Dendritic cell treated with granulocyte-macrophage colony-stimulating factor and Interleukin-4, amounts not matched to agents 40 ng/mL and 50 ng/mL, for 4 days (primary cell): Measurements from ENCODE around the gene C1RL.

Source experiments
- H3K27ac Mint-ChIP-seq: one replicate; pipeline ENCODE4 v1.8.0; 2022; ENCODE audit warnings: mild to moderate bottlenecking, mixed read lengths
- H3K27me3 Mint-ChIP-seq: one replicate; pipeline ENCODE4 v1.8.0; 2022; ENCODE audit warnings: mild to moderate bottlenecking, mixed read lengths
- H3K36me3 Mint-ChIP-seq: one replicate; pipeline ENCODE4 v1.8.0; 2022; ENCODE audit warnings: low read depth, mixed read lengths
- H3K4me1 Mint-ChIP-seq: one replicate; pipeline ENCODE4 v1.8.0; 2022; ENCODE audit warnings: low read depth, mixed read lengths
- H3K4me3 Mint-ChIP-seq: one replicate; pipeline ENCODE4 v1.8.0; 2022; ENCODE audit warnings: mild to moderate bottlenecking, moderate library complexity, mixed read lengths
- H3K9me3 Mint-ChIP-seq: one replicate; pipeline ENCODE4 v1.8.0; 2022; ENCODE audit warnings: mixed read lengths
- intact Hi-C: fragments of 100-400 bp; cut with micrococcal nuclease; formaldehyde crosslinking; loops from one replicate; pipeline ENCODE4 v1.15.0; 2022

C1RL gene

DNA sequence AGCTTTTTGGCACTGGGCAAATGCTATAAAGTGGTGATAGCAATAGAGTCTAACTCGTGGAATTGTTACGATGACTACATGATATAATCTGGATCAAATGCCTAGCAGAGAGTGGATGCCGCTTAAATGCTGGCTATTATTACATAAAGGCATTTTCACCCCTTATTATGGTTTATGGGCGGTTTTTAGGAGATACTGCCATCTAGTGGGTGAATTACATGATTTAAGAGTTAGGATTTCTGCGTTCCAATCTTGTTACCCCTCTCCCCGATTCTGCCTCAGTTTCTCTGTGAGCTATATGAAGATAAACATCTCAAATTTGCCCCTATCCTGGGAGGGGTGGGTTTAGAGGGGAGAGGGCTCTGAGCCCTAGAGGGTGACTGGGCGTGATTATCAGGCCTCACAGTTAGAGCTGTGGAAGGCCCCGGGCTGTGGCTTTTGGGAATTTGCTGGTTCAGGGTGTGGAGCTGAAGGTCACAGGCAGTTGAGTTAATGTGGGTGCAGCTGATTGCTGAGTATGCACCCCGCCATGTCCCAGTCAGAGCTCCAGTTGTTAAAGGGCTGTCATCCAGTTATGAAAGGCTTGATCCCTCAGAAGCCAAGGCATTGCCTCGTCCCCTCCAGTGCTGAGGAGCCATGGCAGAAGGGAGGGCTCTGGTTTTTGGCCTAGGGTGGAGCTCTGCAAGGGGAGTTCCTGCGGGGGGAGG lies 35.6 kb upstream of the C1RL start:
- H3K36me3 Mint-ChIP-seq, result peaks cover under 1% of the 10 kb centered on the region
- H3K4me1 Mint-ChIP-seq, result no peaks in the 10 kb centered on the region
- intact Hi-C loops, result no loop called here
- H3K9me3 Mint-ChIP-seq, result no peaks in the 10 kb centered on the region
- H3K4me3 Mint-ChIP-seq, result no peak overlapping the region
- no peak overlapping the region for H3K27ac Mint-ChIP-seq
- peaks cover 2% of the 10 kb centered on the region for H3K27me3 Mint-ChIP-seq

DNA sequence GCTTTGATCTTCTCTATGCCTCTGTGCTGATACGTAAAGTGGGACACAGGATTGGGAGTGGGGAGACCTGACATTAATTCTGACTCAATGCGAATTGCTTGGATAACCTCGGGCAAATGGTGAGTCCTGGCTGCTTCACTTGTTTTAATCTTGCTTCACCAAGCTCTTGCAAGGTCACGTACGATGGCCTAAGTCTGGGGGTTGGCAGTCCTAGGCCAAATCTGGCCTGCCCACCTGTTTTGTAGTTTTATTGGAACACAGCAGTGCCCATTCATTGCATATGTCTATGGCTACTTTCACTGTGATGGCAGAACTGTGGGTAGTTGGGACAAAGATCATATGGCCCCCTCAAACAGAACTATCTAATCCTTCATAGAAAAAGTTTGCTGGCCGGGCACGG lies 34.5 kb upstream of the C1RL start:
- H3K27me3 Mint-ChIP-seq, result peaks cover 2% of the 10 kb centered on the region
- peaks cover 6% of the 10 kb centered on the region for H3K4me1 Mint-ChIP-seq
- H3K4me3 Mint-ChIP-seq, result no peak overlapping the region
- H3K9me3 Mint-ChIP-seq, result no peaks in the 10 kb centered on the region
- H3K36me3 Mint-ChIP-seq, result no peaks in the 10 kb centered on the region
- intact Hi-C loops, result loop anchor here (2.0 kb wide), 1 partner anchor 45 kb away; the partner anchor contains the start of gene PEX5
- H3K27ac Mint-ChIP-seq, result no peak overlapping the region

DNA sequence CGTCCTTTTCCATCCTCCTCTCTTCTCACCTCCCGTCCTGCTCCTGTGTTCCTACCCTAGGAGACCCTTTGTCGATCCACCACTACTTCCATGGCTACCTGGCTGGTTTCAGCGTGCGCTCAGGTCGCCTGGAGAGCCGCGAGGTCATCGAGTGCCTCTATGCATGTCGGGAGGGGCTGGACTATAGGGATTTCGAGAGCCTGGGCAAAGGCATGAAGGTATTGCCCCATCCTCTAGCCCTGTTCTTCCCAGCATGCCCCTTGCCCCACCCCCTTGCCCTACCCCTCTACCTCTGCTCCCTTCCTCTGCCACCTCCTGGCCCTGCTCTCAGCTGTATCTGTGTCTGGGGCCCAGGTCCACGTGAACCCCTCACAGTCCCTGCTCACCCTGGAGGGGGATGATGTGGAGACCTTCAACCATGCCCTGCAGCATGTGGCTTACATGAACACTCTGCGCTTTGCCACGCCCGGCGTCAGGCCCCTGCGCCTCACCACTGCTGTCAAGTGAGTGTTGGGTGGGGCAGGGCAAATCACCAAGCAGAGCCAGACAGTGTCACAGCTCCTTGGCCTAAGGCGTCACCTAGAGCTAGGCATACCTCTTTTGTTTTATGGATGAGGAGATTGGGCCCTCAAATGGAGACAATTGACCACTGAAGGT lies 33.9 kb upstream of the C1RL start:
- H3K36me3 Mint-ChIP-seq, result no peaks in the 10 kb centered on the region
- no peak overlapping the region for H3K4me3 Mint-ChIP-seq
- peaks cover 11% of the 10 kb centered on the region for H3K4me1 Mint-ChIP-seq
- H3K27ac Mint-ChIP-seq, result no peak overlapping the region
- H3K27me3 Mint-ChIP-seq, result peaks cover 2% of the 10 kb centered on the region
- H3K9me3 Mint-ChIP-seq, result no peaks in the 10 kb centered on the region
- intact Hi-C loops, result loop anchor here (1.0 to 2.0 kb wide), 2 partner anchors 46 to 495 kb away; partner anchors contain the start of gene PEX5

DNA sequence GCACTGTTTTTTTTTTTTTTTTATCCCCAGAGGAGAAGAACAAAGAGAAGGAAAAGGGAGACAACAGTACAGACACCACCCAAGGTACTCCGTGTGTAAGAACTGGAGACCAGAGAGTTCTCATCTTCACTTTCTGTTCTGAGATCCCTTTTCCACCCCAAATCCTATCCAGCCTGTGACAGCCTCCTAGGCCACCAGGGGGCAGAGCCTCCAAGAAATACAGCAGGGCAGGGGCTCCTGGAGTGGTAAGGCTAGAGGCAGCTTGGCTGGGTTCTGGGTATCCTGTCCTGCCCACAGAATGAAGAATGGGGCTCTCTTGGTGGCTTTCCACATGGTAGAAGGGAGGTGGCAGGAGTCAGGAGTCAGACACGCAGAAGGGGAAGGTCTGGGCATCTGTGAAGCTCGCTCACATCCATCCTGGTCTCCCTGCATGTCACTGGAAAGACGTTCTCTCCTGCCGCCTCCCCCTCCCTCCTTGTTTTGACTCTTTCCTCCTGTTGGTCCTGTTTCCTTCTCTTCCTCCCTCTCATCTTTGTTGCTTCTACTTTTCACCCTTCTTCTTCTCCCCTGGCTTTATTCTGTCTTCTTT lies 33.1 kb upstream of the C1RL start:
- Mint-ChIP-seq H3K4me3 (no peak overlapping the region), H3K9me3 (no peaks in the 10 kb centered on the region), H3K4me1 (peaks cover 19% of the 10 kb centered on the region), H3K36me3 (no peaks in the 10 kb centered on the region), H3K27me3 (peaks cover 2% of the 10 kb centered on the region), H3K27ac (no peak overlapping the region)
- intact Hi-C loops, result loop anchor here (1.0 to 2.0 kb wide), 2 partner anchors 47 to 496 kb away; partner anchors contain the start of gene PEX5

DNA sequence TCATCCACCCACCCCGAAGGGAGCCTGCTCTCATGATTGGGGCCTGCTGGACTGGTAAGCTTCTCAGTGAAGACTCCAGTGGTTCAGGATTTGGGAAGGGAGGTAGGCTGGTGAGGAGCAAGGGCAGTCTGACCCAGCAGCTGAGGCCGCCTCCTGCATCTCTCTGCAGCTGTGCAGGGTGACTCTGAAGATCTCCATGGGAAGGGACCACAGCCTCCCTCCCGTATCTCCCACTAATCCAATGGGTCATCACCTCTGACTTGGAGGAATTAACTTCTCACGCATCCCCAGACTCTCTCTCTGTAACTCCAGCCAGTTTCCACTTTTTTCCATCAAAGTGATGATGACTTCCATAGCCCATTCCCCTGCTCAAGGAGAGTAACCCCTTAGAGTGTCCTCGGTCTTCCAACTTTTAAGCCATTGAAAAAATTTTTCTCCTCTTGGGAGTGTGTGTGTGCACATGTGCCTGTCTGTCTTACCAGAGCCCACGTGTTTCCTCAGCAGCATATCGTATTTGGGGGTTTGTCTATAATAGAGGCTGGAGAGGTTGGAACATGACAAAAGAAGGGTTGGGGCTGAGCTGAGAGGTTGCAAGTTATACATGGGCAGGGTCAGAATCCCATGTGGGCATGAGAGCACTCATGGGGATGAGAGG lies 32.5 kb upstream of the C1RL start:
- Mint-ChIP-seq H3K4me3 (no peak overlapping the region), H3K27me3 (peaks cover 2% of the 10 kb centered on the region), H3K36me3 (no peaks in the 10 kb centered on the region), H3K27ac (no peak overlapping the region), H3K9me3 (no peaks in the 10 kb centered on the region), H3K4me1 (peaks cover 20% of the 10 kb centered on the region)
- intact Hi-C loops, result loop anchor here (1.0 to 2.0 kb wide), 2 partner anchors 47 to 497 kb away; partner anchors contain the start of gene PEX5

DNA sequence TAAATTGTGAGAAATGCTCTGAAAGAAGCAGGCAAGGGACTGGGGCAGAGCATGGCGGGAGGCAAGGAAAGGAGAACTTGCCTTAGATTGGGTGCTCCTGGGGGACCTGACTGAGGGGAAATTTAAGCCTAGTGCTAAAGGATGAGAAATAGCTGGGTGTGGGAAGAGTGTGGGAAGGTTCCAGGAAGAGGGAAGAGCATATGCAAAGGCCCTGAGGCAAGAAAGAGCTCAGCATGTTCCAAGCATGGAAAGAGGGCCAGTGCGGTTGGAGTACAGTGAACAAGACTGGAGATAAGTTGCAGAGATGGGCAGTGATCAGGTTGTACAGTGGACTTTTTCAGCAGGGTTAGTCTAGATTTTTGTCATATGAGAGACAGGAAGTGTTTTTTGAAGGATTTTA lies 30.2 kb upstream of the C1RL start:
- H3K9me3 Mint-ChIP-seq, result no peaks in the 10 kb centered on the region
- H3K36me3 Mint-ChIP-seq, result no peaks in the 10 kb centered on the region
- no peak overlapping the region for H3K27ac Mint-ChIP-seq
- no peak overlapping the region for H3K4me3 Mint-ChIP-seq
- intact Hi-C loops, result no loop called here
- H3K4me1 Mint-ChIP-seq, result peaks cover 30% of the 10 kb centered on the region
- H3K27me3 Mint-ChIP-seq, result peaks cover 2% of the 10 kb centered on the region

DNA sequence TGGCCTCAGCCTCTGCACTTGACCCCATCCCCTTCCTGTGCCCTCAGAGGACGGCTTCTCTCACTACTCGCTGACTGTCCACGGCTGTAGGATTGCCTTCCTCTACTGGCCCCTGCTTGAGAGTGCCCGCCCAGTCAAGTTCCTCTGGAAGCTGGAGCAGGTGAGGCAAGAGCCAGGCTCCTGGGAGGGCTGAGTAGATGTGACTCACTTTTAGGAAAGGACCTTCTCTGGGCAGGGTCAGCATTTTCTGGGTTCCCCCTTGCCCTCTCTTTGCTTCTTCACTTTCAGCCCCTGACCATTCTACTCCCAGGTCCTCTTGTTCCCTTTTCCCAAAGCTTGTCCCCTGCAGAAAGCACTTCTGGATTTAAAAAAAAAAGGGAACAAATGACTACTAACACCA lies 28.9 kb upstream of the C1RL start:
- H3K4me3 Mint-ChIP-seq, result no peak overlapping the region
- H3K27ac Mint-ChIP-seq, result no peak overlapping the region
- H3K36me3 Mint-ChIP-seq, result no peaks in the 10 kb centered on the region
- intact Hi-C loops, result no loop called here
- peaks cover 35% of the 10 kb centered on the region for H3K4me1 Mint-ChIP-seq
- no peaks in the 10 kb centered on the region for H3K9me3 Mint-ChIP-seq
- peaks cover 6% of the 10 kb centered on the region for H3K27me3 Mint-ChIP-seq

DNA sequence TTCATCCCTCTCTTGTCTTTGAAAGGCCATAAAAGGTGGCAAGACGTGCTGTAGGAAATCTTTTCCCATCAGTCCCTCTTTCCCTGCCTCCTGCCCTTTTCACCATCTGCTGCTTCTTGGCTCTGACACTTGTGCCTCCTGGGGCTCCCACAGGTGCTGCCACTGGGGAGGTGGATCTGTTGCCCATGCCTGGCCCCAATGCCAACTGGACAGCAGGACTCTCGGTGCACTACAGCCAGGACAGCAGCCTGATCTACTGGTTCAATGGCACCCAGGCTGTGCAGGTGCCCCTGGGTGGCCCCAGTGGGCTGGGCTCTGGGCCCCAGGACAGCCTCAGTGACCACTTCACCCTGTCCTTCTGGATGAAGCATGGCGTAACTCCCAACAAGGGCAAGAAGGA lies 27.7 kb upstream of the C1RL start:
- Mint-ChIP-seq H3K9me3 (no peaks in the 10 kb centered on the region), H3K27ac (no peak overlapping the region), H3K4me3 (no peak overlapping the region), H3K27me3 (peaks cover 19% of the 10 kb centered on the region), H3K36me3 (no peaks in the 10 kb centered on the region), H3K4me1 (peaks cover 44% of the 10 kb centered on the region)
- intact Hi-C loops, result no loop called here

DNA sequence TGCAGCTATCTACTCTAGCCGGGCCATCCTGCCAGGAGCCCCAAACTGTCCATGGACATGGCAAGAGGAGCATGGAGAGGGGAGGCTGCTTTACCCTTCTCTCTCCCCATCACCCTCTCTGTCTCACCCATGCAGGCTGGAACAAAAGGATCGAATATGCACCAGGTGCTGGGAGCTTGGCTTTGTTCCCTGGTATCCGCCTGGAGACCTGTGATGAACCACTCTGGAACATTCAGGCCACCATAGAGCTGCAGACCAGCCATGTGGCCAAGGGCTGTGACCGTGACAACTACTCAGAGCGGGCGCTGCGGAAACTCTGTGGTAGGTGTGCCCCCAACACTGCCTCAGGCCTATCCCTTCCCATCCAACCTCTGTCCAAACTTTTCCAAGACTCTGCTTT lies 27.1 kb upstream of the C1RL start:
- H3K9me3 Mint-ChIP-seq, result no peaks in the 10 kb centered on the region
- H3K27ac Mint-ChIP-seq, result no peak overlapping the region
- H3K36me3 Mint-ChIP-seq, result no peaks in the 10 kb centered on the region
- H3K27me3 Mint-ChIP-seq, result peaks cover 23% of the 10 kb centered on the region
- no peak overlapping the region for H3K4me3 Mint-ChIP-seq
- peaks cover 50% of the 10 kb centered on the region for H3K4me1 Mint-ChIP-seq
- intact Hi-C loops, result no loop called here

DNA sequence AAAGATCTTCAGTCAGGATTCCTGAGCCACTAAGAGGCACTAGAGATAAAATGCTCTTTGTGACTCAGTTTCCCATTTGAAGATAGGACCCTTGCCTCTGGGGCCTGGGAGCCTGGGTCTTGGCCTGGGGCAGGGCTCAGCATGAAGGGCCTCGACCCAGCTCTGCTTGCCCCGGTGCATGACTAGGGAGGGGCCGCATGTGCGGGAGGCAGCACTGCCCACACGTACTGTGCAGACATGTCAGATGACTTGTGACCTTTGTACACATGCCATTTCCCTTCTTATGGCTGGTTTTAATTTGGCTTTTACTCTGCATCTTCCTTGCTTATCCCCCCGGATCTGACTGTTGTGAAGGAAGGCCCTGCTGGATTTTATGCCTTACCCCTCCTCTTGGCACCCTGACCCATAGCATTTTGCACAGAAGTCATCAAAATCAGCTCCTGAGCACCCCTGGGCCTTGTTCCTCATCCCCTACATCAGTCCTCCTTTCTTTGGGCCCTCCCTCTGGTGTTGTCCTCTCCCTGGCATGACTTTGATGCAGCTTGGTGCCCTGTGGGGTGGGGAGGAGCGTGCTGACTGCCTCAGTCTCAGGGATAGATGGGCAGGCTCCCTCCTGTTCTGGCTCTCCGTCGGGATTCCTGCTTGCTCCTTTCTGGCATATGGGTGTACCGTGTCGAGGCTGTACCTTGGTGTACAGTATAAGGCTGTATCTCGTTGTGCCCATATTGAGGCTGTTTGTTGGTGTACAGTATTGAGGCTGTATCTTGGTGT lies 25.6 kb upstream of the C1RL start:
- Mint-ChIP-seq H3K4me1 (peaks cover 65% of the 10 kb centered on the region), H3K36me3 (no peaks in the 10 kb centered on the region), H3K27me3 (peaks cover 38% of the 10 kb centered on the region), H3K27ac (no peak overlapping the region), H3K9me3 (no peaks in the 10 kb centered on the region), H3K4me3 (no peak overlapping the region)
- intact Hi-C loops, result no loop called here

DNA sequence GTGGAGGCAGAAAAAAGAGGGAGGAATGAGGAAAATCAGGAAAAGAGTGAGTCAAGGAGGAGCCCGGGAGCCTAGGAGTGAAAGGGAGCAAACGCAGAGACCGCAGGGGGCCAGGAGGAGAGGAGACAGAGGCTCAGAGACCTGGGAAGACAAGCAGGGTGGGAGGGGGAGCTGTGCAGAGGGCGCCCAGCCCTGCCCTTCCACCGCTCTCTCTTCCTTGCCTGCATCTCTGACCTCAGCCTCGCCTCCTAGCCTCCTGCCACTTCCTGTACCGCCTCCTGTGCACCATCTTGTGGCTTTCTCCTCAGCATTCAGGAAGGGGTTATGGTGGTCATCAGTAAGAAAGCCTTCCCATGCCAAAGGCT lies 22.5 kb upstream of the C1RL start:
- H3K4me3 Mint-ChIP-seq, result no peak overlapping the region
- intact Hi-C loops, result no loop called here

DNA sequence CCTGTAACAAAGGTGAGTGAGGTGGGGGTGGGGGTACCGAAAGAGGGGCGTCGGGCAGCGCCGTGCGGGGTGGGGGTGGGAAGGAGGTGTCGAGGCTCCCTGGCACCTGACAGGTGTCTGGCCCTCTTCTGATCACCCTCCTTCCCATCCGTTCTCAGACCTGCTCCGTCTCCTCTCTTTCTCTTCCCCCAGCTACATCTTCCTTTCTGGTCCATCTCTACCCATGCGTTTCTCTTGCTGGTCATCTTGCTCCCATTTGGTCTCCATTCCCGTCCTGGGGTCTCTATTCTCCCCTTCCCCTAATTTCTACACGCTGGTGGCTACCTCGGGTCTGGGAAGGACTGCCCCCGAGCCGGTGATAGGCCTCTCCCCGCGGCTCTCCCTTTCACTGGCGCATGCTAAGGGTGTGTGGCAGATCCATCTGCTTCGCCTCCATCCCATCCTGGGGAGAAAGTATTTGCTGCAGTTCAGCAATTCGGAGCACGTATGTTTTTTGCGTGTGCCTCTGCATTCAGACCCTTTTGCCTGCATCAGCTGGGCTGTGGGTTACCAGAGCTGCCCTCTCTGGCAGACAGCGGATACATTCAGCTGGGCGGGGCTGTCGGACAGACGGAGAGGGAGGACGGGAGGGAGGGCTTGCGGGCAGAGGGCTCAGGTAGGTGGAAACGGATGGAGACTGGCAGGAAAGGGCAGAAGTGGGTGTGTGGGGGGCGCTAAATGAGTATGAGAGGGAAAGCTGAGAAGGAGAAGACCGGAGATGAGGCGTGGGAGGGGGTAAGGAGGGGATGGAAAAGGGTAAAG lies 21.9 kb upstream of the C1RL start:
- Mint-ChIP-seq H3K4me3 (peak overlapping the region; percentile 48), H3K36me3 (no peaks in the 10 kb centered on the region), H3K9me3 (no peaks in the 10 kb centered on the region), H3K27me3 (peaks cover 59% of the 10 kb centered on the region), H3K4me1 (peaks cover 53% of the 10 kb centered on the region), H3K27ac (no peak overlapping the region)
- intact Hi-C loops, result no loop called here

More for the DNA sequence above, 22.5 kb upstream of the C1RL start:
- Mint-ChIP-seq H3K27ac (no peak overlapping the region), H3K27me3 (peaks cover 59% of the 10 kb centered on the region), H3K4me1 (peaks cover 53% of the 10 kb centered on the region), H3K36me3 (no peaks in the 10 kb centered on the region), H3K9me3 (no peaks in the 10 kb centered on the region)
